IPS-18a (cell line): ENCODE measurements around the gene BCAN.
"Not testable (repeated sequence)": the region's sequence is repeated elsewhere in the genome, so short reads cannot be mapped to it uniquely, and the experiment has no call there.

Experiments
- H3K27ac ChIP-seq: one replicate; pipeline ENCODE4 v1.5.1; 2013; ENCODE audit warnings: low read length
- H3K27me3 ChIP-seq: one replicate; pipeline ENCODE4 v1.6.1; 2013; ENCODE audit warnings: mild to moderate bottlenecking, low read length; ENCODE audit not compliant: control insufficient read depth, insufficient read depth
- H3K36me3 ChIP-seq: one replicate; pipeline ENCODE4 v1.6.1; 2013; ENCODE audit warnings: low read depth, low read length; ENCODE audit not compliant: control insufficient read depth
- H3K4me1 ChIP-seq: one replicate; pipeline ENCODE4 v1.6.1; 2013; ENCODE audit warnings: low read depth, low read length; ENCODE audit not compliant: control insufficient read depth
- H3K4me3 ChIP-seq: one replicate; pipeline ENCODE4 v1.5.1; 2013; ENCODE audit warnings: low read length
- H3K9ac ChIP-seq: one replicate; pipeline ENCODE4 v1.6.1; 2013; ENCODE audit warnings: mild to moderate bottlenecking, low read length, moderate library complexity
- H3K9me3 ChIP-seq: one replicate; pipeline ENCODE4 v1.6.1; 2013; ENCODE audit warnings: low read depth, low read length; ENCODE audit not compliant: control insufficient read depth

BCAN gene

DNA sequence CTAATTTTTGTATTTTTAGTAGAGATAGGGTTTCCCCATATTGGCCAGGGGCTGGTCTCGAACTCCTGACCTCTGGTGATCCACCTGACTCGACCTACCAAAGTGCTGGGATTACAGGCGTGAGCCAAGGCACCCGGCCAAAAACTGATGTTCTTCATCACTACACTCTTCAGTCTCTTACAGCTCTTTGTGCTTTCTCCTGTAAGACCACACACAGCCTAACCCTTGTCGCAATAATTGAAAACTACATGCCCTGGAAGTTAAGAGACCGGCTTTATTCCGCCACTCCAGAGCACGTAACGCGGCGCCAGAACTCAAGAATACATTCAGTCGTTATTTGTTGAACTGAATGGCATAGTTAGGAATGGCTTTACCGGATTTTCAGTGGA, 41.2 kb upstream of the BCAN start:
- no peaks in the 10 kb centered on the region for H3K4me1 ChIP-seq
- H3K36me3 ChIP-seq: peaks cover 34% of the 10 kb centered on the region
- peak overlapping the region; percentile 78 for H3K27ac ChIP-seq
- H3K4me3 ChIP-seq: peak overlapping the region; percentile 99
- H3K27me3 ChIP-seq: no peaks in the 10 kb centered on the region
- H3K9me3 ChIP-seq: no peaks in the 10 kb centered on the region
- peak overlapping the region; percentile 95 for H3K9ac ChIP-seq

DNA sequence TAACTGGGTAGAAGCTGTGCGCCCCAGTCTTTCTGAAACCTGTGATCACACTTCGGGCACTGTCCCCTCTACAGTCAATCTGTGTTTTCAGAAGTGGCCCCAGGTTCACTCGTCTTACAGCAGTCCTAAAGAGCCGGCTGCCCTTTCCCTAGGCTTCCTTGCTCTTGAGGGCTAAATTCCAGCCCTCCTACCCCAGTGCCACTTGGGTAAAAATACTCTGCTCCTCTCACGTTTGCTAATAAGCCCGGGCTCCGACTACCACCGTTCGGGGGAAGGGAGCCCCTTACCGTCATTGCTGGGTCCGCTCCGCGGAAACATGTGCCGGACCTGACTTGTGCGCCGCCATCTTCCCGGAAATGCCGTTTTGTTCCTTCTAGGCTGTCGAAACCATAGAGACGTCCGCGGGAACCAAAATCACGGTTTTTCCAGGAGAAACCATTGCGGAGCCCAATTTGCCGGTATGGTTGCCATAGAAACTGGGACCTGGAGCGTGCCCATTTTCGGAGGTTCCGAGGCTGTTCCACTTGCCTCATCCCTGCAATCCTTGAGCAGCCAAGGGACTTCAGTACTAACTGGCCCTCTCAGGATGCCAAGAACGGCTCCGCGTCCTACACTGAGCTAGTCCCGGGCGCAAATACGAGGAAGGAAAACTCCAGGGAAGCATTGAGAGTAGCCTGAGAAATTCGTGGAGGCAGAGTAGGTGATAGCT, 40.6 kb upstream of the BCAN start, which contains the start of gene GPATCH4:
TSS of gene GPATCH4 (minus strand) at position 358 of the 709 bp plus-strand sequence.
- H3K4me3 ChIP-seq: peak within 1 kb of the TSS; percentile 99
- H3K9me3 ChIP-seq: no peaks in the 10 kb centered on the region
- H3K36me3 ChIP-seq: peaks cover 28% of the 10 kb centered on the region
- H3K27ac ChIP-seq: peak within 1 kb of the TSS; percentile 78
- peak within 1 kb of the TSS; percentile 95 for H3K9ac ChIP-seq
- H3K27me3 ChIP-seq: no peaks in the 10 kb centered on the region
- H3K4me1 ChIP-seq: no peaks in the 10 kb centered on the region

GRCh38 chr1:156601892-156602291, 40.0 kb upstream of the BCAN start:
- no peaks in the 10 kb centered on the region for H3K9me3 ChIP-seq
- no peaks in the 10 kb centered on the region for H3K27me3 ChIP-seq
- H3K36me3 ChIP-seq: peaks cover 22% of the 10 kb centered on the region
- no peaks in the 10 kb centered on the region for H3K4me1 ChIP-seq
- H3K27ac ChIP-seq: peak overlapping the region; percentile 78
- peak overlapping the region; percentile 99 for H3K4me3 ChIP-seq
- peak overlapping the region; percentile 95 for H3K9ac ChIP-seq

- Histone ChIP-seq H3K36me3 (peaks cover 15% of the 10 kb centered on the region), H3K9me3 (no peaks in the 10 kb centered on the region), H3K27me3 (no peaks in the 10 kb centered on the region), H3K4me1 (no peaks in the 10 kb centered on the region), H3K27ac (no peak overlapping the region), H3K4me3 (no peak overlapping the region), H3K9ac (no peak overlapping the region)
These were observed 39.3 kb upstream of the BCAN start for GRCh38 chr1:156602557-156602993.

GRCh38 chr1:156607344-156607743, 34.6 kb upstream of the BCAN start:
- H3K27ac ChIP-seq, H3K4me1 ChIP-seq, H3K9ac ChIP-seq, H3K4me3 ChIP-seq, H3K27me3 ChIP-seq, H3K36me3 ChIP-seq, H3K9me3 ChIP-seq: not testable (repeated sequence)

DNA sequence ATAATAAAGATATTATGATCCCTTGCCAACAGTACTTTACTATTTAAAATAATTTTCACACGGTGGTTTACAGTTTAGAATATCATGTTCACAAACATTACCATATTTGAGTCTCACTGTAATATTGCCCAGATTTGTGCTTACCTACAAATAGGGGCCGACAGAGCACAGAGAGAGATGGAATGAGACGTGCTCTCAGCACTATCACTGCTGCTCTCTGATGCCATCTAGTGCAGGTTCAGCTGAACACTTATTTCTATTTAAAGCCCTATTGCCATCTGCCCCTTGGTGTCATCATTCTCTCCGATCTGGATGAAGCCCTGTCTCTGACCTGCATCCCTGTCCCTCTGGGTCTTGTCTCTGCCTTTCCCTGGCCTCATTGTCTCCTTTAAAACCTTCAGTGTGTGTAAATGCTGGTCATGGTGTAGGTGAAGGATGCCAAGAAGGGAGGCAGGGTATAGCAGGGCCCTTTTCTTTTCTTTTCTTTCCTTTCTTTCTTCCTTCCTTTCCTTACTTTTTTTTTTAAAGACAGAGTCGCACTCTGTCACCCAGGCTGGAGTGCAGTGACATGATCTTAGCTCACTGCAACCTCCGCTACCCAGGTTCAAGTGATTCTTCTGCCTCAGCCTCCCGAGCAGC, 33.8 kb upstream of the BCAN start:
- Histone ChIP-seq H3K4me3 (no peak overlapping the region), H3K36me3 (no peaks in the 10 kb centered on the region), H3K4me1 (no peaks in the 10 kb centered on the region), H3K9ac (no peak overlapping the region), H3K27me3 (no peaks in the 10 kb centered on the region), H3K27ac (no peak overlapping the region), H3K9me3 (no peaks in the 10 kb centered on the region)

- no peaks in the 10 kb centered on the region for H3K27me3 ChIP-seq
- no peaks in the 10 kb centered on the region for H3K36me3 ChIP-seq
- no peak overlapping the region for H3K27ac ChIP-seq
- no peaks in the 10 kb centered on the region for H3K9me3 ChIP-seq
- H3K4me3 ChIP-seq: no peak overlapping the region
- H3K9ac ChIP-seq: no peak overlapping the region
- no peaks in the 10 kb centered on the region for H3K4me1 ChIP-seq
These were observed 32.9 kb upstream of the BCAN start for GRCh38 chr1:156608981-156609380.

DNA sequence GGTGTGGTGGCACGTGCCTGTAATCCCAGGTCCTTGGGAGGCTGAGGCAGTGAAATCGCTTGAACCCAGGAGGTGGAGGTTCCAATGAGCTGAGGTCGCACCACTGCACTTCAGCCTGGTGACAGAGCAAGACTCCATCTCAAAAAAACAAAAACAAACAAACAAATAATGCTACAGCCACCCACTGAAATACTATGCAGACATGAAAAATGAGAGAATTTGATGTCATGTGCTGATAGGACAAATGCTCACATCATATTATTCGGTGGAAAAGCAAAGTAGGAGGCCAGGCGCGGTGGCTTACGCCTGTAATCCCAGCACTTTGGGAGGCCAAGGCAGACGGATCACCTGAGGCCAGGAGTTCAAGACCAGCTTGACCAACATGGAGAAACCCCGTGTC, 31.8 kb upstream of the BCAN start:
- not testable (repeated sequence) for H3K9ac ChIP-seq, H3K4me3 ChIP-seq, H3K27ac ChIP-seq, H3K4me1 ChIP-seq, H3K36me3 ChIP-seq, H3K9me3 ChIP-seq, H3K27me3 ChIP-seq

- no peak overlapping the region for H3K27ac ChIP-seq
- H3K4me1 ChIP-seq: no peaks in the 10 kb centered on the region
- H3K4me3 ChIP-seq: no peak overlapping the region
- H3K36me3 ChIP-seq: no peaks in the 10 kb centered on the region
- no peak overlapping the region for H3K9ac ChIP-seq
- H3K9me3 ChIP-seq: no peaks in the 10 kb centered on the region
- no peaks in the 10 kb centered on the region for H3K27me3 ChIP-seq
These were observed 29.3 kb upstream of the BCAN start for GRCh38 chr1:156612666-156613065.

- no peaks in the 10 kb centered on the region for H3K36me3 ChIP-seq
- H3K9me3 ChIP-seq: no peaks in the 10 kb centered on the region
- no peak overlapping the region for H3K9ac ChIP-seq
- H3K27me3 ChIP-seq: peaks cover 16% of the 10 kb centered on the region
- H3K4me1 ChIP-seq: peaks cover 6% of the 10 kb centered on the region
- no peak overlapping the region for H3K4me3 ChIP-seq
- H3K27ac ChIP-seq: no peak overlapping the region
These were observed 26.0 kb upstream of the BCAN start for GRCh38 chr1:156615946-156616345.

- Histone ChIP-seq H3K36me3 (no peaks in the 10 kb centered on the region), H3K27me3 (peaks cover 21% of the 10 kb centered on the region), H3K4me3 (no peak overlapping the region), H3K9me3 (no peaks in the 10 kb centered on the region), H3K9ac (no peak overlapping the region), H3K4me1 (peaks cover 6% of the 10 kb centered on the region), H3K27ac (no peak overlapping the region)
These were observed 25.5 kb upstream of the BCAN start for GRCh38 chr1:156616463-156616862.
